SIG-M5 (cell line): ENCODE results near the gene TSPAN5.

ENCODE experiments used
- DNase-seq: peaks from one replicate; lab custom pipeline; 2025; lab: John Stamatoyannopoulos, UW

Gene TSPAN5

DNA sequence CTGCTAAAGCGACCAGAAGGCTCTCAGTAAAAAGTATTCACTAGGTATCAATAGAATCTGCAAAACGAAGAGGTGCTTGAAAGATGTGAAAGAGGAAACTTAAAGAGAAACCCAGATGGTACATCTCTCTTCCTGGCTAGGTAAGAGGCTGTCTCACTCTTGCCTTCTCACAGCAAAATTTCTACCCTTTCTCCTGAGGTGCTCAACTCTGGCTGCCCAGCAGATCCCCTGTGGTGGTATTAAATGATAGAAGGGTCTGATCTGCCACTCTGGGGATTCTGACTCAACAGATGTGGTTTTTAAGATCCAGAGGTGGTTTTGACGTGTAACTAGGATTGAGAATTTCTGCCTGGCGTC is 14.9 kb upstream of the TSPAN5 start:
- no peak for DNase-seq

DNA sequence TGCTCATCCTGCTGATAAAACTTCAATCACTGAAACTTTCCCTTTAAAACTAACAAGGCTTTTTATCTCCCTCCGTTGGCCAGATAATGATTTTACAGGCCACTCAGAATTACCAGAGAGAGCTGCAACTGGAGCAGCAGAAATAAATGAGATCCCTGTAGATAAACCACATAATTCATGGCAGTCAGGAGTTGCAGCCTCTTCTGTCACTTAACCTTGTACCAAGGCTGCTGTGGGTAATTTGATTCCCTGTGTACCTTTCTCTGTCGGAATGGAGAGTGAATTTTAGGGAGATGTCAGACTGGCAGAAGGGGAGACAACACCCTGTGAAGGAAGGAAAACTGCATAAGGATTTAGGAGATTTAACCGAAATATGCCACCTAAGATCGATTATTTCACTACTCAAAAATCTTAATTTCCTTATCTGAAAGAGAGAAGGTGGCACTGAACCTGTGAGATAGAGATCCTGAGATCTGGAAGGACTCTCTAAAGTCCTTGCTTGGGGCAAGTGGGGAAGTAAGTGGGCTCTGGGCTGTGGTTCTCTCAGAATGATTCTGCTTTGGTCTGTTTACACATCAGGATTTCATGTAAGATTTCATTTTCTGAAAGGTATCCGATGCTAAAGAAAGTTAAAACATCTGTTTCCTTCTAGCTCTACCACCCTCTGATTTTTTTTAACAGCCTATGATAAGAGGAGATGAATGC is 14.3 kb upstream of the TSPAN5 start:
- no peak for DNase-seq

DNA sequence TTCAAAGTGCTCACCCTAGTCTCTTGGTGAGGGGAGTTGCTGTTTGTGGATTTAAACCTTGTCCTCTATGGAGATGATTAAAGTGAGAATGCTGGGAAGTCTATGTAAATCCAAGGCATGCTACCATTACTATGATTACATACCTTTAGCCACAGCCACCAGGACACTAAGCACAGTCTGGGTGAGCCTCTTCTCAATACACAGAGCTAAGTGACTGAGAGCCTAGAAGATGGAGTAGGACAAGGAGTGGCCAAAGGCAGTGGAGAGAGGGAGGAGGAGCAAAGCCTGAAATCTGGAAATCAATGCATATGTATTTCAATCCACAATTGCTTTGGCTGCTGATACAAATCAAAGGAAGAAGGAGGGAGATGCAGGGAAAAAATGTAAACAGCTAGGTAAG is 12.7 kb upstream of the TSPAN5 start:
- DNase-seq, result no peak

DNA sequence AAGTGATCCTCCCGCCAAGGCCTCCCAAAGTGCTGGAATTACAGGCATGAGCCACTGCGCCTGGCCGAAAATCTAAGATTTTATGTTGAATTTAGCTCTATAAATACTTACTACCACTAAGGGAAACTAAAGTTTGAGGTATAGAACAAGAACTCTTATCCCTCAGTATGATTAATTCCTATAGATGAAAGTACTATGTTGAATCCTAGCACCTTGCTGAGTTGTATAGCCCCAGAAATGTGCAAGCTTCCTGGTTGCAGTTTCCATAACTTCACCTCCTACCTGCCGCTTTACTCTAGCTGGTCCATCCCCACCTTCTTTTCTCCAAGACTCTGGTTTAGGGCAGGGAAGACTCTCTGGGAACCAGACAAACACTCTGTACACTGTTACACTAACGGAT is 11.8 kb upstream of the TSPAN5 start:
- no peak for DNase-seq

DNA sequence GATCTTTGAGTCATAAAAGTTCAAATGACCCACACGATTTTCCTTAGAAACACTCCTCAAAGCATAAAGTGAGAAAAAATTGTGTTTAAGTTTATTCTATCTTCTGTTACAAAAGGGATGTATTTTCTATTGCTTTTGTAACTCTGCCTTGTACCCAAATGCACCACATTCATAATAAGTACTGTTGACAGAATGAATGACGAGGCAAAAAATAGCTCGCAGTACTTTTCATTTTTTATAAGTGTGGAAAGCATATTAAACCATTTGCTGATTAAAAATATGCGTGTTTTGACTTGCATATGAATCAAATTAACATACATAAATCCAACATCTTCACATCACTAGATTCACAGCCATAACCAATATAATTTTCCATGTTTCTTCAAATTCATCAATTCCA is 11.2 kb upstream of the TSPAN5 start:
- DNase-seq, result no peak

DNA sequence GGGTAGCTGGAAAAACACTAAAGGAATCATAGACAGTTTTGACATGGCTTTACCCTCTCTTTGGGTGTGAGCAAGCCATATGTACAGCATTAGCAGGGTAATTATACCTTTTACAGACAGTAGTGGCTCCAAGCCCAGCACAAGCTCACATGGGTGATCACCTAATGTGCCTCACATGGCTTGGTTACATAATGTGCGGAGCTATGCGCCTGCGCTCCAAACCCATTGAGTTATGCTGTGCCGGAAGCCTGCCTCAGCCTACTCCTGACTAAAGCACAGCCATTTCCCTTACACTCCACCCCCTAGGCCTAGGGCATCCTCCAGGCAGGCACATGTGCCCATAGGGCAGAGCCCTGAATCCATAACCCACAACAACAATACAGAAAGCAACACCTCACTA is 6.5 kb upstream of the TSPAN5 start:
- no peak for DNase-seq

DNA sequence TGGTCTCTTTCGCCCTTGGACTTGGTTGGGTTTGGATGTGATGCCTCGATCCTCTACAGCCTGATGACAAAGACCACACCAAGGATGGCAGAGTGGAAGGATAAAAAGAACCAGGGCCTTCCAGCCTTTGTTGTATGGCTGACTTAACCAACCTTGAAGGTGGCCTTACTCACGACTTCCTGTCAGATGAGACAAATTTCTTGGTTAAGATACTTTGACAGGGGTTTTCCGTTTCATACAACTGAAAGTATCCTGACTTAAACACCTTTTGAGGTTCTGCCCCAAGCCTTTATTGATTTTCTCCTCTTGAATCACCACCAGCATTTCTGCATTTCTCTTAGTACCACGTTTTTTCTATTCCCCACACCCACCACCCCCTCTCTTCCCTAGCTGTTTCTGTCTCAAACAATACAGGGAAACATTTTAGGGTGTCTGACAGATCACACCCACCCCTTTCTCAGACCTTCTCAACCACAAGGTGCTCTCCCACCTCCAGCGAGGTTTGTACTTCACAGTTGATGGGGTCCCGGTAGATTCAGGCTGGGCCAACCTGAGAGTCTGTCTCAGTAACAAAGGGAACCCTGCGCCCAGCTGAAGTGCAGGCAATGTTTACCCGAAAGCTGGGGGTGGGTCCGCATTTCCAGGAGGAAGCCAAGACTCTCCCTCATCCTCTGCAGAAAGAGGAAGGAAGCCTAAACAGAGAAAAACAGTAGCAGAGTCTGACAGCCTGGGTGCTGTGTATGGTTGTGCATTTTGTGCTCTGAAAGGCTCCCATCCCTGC is 5.0 kb upstream of the TSPAN5 start:
- no peak for DNase-seq

DNA sequence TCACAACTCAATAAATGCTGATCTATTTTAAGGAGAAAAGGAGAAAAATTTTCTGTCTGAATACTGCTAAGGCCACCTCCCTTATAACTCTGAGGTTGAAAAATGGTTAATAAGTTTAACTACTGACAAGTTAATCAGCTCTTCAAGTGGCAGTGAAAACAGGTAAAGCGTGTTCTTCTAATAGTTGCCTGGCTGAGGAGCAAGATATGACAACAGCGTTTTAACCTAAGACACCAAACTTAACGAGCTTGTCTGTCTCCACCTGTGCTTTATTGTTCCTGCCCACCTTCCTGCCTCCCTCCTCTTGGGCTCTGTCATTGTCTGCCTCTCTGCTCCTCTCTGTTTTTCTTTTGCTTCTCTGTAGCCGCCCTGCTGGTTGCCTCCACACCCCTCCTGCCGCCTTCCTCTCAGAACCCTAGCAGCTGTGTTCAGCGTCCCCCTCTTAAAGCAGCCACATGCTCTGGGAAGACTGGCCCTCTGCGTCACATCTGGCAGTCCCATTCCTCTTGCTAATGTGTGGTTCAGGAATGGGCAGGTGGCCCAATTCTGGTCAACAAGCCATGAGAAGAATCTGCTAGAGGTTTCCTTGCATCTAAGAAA is 4.3 kb upstream of the TSPAN5 start:
- no peak for DNase-seq

DNA sequence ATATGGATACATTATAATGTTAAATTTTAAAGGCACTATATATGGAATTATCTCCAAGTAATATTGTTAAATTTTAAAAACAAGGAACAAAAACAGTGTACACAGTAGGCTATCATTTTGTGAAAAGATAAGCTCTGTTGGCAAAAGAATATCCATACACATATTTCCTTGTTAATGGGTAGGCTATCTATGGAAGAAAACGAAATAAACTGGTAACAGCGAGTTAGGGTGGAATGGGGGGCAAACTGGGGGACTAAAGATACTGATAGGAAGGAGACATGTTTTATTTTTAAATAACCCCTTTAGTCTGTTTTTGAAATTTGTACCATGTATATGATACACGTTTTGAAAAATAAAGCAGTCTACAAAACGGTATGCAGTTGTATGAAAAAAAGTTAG is 3.6 kb upstream of the TSPAN5 start:
- no peak for DNase-seq

DNA sequence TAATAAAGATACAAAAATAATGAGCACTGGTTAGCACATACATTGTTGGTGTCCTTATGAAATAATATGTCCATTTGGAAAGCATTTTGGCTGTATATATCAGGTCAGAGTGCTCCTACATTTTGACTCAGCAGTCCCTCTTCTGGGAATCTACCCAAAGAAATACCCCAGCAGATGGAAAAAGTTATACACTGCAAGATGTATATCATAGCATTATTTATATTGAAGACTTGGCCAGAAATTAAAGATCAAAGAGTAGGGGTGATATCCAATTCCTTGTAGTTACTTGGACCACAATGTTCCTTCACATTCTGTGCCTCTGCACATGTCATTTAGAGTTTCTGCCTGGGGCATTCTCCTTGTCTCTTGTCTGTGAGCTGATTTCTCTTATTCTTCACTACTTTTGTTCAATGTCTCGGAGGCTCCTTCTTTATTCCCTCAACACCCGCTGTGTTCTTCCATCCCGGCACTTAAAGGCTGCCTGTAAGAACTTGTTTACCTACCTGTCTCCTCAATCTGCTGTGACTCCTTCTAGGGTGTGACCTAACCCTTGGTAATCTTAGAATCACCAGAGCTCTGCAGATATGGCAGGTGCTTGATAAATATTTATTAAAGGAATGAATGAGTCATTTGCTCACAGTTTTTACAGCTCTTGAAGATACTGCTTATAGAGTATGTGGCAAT is 3.1 kb upstream of the TSPAN5 start:
- DNase-seq, result no peak

DNA sequence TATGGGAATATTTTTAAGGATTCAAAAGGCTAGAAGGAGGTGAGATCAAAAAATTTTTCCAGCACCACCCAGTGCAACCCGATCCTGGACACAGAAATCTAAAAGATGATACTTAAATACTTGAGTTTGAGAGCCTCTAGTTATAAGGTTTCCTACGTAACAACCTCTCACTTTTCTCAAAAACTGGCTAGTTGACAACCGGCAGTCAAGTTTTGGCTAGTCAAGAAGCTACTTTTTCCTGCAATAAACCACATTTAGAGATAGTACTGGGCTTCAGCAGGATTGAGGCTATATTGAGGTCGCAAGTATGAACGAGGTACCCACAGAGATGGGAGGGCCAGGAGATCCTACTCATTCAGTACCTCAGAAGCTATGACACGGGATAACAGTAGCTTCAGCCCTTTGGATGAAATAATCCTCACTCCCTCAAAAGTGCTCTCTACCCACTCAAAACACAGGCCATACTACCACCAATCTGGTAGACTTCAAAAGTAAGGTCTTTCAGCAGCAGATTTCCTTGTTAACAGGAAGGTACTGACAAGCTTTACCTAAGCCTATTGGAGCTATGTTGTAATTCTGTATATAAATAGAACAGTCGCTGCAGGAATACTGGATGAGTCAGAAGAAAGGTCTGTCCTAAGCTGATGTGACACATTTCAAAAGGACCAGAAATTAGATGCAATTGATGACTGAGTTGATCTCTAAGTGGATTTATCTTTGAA is 1.5 kb upstream of the TSPAN5 start:
- no peak for DNase-seq

DNA sequence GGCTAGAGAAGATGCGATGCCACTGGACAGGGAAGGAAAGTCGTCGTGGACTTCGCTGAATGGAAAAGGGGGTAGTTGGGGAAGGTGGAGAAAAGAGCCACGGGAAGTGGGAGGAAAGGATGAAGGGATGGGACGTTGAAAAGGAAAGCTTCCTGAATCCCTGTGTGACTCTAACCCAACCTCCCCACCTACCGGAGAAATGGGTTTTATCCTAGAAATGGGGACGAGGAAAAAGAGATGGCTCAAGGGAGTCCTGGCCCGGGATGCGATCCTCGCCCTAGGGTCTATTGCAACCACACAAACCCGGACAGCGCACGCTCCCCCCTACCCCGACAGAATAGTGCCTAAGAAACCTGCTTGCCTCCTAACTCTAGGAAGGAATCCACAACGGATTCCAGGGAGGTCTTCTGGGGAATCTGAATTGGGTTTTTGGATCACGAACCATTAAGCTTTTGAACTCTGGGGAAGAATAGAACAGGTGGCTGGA is 738 bp upstream of the TSPAN5 start:
- no peak for DNase-seq

DNA sequence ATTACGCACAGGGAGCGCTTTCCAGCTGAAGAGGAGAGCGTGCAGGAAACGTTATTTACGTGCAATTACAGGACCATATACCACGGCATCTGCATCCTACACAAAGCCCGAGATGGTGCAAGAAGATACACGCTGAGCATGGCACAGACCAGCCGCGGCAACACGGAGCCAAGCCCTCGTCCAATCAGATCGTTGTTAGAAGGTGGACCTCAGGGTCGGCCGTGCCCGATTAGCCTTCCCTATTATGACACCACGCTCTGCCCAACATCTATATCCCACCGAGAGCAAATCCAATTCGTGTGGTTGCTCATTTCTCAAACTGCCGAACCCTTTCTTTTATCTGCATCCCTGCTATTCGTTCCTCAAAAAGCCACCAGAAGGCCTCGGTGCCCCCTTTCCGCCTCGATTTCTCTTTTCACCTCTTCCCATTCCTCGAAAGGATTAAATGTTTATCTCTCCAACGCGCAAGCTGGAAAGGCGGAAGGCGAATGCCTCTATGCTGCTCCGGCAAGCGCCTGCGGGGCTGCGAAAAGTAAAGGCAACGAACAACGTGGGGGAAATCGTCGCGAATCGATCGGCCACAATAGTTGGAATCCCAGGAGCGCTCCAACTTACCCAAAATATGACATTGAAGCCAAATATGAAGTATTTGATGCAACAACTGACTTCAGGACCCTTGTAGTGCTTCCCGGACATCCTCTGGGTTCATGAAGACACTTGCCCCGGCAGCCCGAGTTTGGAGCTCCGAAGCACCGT is 702 bp downstream of the TSPAN5 start:
- no peak for DNase-seq

DNA sequence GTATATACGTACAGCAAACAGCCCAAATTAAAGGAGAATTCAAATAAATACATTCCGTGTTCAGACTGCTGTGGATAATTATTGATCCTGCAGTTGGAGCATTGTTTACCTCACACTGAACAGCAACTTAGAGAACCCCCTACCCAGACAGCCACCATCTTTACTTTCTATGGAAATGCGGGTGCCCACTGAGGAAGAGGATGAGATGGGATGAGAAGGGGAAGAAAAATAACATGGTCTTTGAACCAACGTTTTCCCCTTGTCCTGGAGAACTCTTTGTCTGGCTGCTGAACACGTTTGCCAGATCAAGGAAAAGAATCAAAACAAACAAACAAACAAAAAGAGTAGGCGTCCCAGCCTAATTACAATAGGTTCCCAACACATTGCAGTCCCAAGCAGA is 1.5 kb downstream of the TSPAN5 start:
- no peak for DNase-seq

DNA sequence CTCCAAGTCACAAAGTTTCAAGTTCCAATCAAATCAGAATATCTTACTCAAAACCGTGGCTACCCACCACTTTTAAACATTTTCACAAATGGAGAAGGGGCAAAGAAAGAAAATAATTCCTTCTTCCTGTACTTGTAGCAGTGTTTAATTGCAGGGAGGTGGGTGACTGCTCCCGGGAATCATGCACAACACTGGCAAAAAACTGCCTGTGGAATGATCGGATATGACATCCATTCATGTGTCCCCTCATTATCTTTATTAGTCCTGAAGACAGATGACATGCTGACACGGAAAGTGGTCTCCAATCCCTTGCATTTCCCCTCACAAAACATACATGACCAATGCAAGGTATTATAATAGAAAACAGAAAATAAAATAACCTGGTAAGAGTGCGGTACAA is 2.0 kb downstream of the TSPAN5 start:
- no peak for DNase-seq

DNA sequence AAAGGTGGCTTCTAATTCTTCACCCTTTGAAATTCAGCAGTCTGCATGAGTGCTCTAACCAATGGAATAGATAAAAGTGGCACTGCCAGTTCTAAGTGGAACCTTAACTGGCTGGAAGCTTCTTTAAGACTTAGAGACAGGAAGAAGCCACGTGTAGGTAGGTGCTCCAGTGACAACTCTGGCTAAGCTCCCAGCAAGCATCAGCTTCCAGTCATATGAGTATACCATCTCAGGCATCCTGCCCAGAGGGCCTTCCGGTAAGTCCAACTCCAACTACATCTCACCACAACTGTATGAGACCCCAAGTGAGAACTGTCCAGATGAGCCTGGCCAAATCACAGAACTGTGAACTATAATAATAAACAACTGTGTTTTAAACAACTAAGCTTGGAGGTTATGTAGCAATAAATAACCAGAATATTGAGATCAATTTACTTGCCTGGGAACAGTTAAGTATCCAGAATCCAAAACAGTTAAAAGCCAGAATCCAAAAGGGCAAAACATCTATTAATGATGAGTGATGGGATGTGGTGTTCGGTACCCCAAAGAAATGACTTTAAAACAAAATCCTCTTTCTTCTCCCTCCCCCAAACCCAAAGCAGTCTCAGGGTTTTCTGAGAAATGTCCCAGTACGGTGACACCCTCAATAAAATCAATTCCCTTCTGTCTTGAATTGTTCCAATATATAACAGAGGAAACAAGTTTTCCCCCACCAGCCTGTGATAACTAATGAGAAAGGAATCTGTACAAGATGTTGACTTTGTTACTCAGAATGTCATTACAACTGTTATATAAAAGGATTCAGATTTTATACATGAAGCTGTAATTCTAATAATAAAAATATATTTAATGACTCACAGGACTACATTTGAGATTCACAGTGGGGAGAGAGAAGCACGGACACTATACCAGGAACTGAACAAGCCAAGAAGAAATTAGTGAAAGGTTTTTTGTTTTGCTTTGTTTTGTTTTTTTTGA is 4.2 kb downstream of the TSPAN5 start:
- no peak for DNase-seq

DNA sequence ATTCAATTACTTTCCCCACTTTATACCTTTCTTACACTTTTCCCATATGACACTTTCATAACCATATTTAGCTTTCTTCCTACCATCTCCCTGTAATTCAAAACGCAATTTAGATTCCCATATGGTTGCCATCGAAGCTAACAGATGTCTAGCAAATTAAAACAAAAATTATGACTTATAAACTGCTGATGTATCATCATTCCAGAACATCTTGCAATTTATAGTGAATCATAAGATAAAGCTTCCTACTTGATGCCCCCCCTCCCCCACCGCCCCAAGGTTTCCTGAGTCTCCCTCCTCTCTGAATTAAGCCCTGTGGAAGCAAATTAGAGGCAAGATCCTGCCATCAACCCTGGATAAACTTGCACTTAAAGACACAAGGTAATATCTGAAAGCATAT is 5.4 kb downstream of the TSPAN5 start:
- no peak for DNase-seq

DNA sequence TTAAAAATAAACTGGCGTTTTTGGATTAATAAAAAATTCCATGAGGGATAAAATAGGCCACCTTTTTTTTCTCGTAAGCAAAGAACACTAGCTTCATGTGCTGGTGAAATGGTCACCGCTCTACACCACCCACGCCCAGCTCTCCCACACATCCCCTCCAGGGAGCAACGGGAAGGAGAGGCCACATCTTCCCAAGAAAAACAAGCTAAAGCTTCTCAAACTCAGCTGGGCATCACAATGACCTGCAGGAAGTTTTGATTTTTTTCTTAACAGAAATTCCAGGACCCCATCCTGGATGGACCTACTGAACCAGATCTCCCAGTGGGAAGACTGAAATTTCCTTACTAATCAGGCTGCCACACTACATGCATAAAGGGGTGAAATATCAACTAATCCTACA is 9.8 kb downstream of the TSPAN5 start:
- no peak for DNase-seq

DNA sequence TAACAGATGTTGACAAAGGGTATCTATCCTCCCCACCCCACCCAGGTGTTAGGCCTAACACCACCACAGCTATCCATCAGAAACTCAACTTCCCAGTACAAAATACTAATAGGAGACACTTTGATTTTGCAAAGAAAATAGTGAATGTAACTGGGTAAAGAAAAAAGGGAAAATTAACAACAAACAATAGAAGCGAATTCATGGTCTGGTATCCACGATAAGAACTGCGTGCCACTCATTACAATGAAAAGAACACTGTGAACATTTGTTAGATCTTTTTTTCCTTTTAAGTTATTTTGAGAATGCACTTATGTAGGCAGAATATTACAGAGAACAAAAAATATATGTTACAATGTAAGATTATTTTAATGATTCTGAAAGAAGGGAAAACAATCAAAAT is 12.0 kb downstream of the TSPAN5 start:
- DNase-seq, result no peak

DNA sequence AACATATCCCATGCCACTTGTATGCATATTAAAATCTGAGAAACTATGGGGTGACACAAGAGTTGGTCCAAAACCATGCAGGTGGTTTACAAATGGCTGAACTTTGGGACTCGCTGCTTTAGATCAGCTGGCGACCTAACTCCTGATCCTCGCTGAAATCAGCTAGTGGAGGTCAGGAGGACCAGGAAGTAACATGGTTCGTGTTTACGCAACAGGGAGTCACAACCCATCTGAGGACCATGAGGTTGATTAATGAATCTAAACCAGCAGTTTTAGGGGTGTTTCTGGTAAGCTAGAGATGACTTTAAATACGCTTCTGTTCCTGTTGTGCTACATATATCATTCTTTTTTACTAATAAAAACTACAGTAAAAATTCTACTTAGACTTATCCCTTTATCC is 12.9 kb downstream of the TSPAN5 start:
- DNase-seq, result no peak
